CD4-positive, alpha-beta T cell treated with Interleukin-10 for 1 hour (primary cell): ENCODE measurements around the gene PDXDC1.
"Not testable (repeated sequence)": the region's sequence is repeated elsewhere in the genome, so short reads cannot be mapped to it uniquely, and the experiment has no call there.

Source experiments
- DNase-seq: peaks from one replicate; pipeline ENCODE4 v3.0.0-alpha.2; 2020

Gene PDXDC1

GRCh38 chr16:15021429-15021828 is 46.6 kb downstream of the PDXDC1 start:
- not testable (repeated sequence) for DNase-seq

- DNase-seq, result peak; percentile 79
Measured at GRCh38 chr16:15022194-15022593, 47.4 kb downstream of the PDXDC1 start.

GRCh38 chr16:15023381-15024077 is 48.7 kb downstream of the PDXDC1 start:
- not testable (repeated sequence) for DNase-seq

GRCh38 chr16:15024858-15025199 is 50.0 kb downstream of the PDXDC1 start:
- not testable (repeated sequence) for DNase-seq

- not testable (repeated sequence) for DNase-seq
Measured at GRCh38 chr16:15025234-15025951, 50.6 kb downstream of the PDXDC1 start.

- DNase-seq, result not testable (repeated sequence)
Measured at GRCh38 chr16:15027051-15027450, 52.2 kb downstream of the PDXDC1 start.

GRCh38 chr16:15027503-15028344 is 52.9 kb downstream of the PDXDC1 start:
- not testable (repeated sequence) for DNase-seq

- not testable (repeated sequence) for DNase-seq
Measured at GRCh38 chr16:15028345-15028715, 53.5 kb downstream of the PDXDC1 start.

GRCh38 chr16:15028801-15029698 is 54.2 kb downstream of the PDXDC1 start:
- DNase-seq, result not testable (repeated sequence)

GRCh38 chr16:15029749-15030148 is 54.9 kb downstream of the PDXDC1 start:
- not testable (repeated sequence) for DNase-seq

- DNase-seq, result no peak
Measured at GRCh38 chr16:15031179-15031578, 56.4 kb downstream of the PDXDC1 start.

- no peak for DNase-seq
Measured at GRCh38 chr16:15031586-15031985, 56.8 kb downstream of the PDXDC1 start.

- peak; percentile 29 for DNase-seq
Measured at GRCh38 chr16:15032547-15033308, 57.9 kb downstream of the PDXDC1 start.

- no peak for DNase-seq
Measured at GRCh38 chr16:15033309-15033707, 58.5 kb downstream of the PDXDC1 start.

- DNase-seq, result no peak
Measured at GRCh38 chr16:15034266-15035162, 59.7 kb downstream of the PDXDC1 start.

GRCh38 chr16:15035163-15035729 is 60.4 kb downstream of the PDXDC1 start:
- DNase-seq, result no peak

- no peak for DNase-seq
Measured at GRCh38 chr16:15037003-15037402, 62.2 kb downstream of the PDXDC1 start.

GRCh38 chr16:15037745-15038144 is 62.9 kb downstream of the PDXDC1 start:
- DNase-seq, result no peak

GRCh38 chr16:15038689-15039088 is 63.9 kb downstream of the PDXDC1 start:
- no peak for DNase-seq
